GM18520 (cell line): ENCODE measurements around the gene NFATC4.

Experiments
- ATAC-seq: cut with Tn5 transposase; IDR thresholded peaks from one replicate; pipeline ENCODE4 v1.9.1; 2021; ENCODE audit not compliant: unreplicated experiment

Gene NFATC4

DNA sequence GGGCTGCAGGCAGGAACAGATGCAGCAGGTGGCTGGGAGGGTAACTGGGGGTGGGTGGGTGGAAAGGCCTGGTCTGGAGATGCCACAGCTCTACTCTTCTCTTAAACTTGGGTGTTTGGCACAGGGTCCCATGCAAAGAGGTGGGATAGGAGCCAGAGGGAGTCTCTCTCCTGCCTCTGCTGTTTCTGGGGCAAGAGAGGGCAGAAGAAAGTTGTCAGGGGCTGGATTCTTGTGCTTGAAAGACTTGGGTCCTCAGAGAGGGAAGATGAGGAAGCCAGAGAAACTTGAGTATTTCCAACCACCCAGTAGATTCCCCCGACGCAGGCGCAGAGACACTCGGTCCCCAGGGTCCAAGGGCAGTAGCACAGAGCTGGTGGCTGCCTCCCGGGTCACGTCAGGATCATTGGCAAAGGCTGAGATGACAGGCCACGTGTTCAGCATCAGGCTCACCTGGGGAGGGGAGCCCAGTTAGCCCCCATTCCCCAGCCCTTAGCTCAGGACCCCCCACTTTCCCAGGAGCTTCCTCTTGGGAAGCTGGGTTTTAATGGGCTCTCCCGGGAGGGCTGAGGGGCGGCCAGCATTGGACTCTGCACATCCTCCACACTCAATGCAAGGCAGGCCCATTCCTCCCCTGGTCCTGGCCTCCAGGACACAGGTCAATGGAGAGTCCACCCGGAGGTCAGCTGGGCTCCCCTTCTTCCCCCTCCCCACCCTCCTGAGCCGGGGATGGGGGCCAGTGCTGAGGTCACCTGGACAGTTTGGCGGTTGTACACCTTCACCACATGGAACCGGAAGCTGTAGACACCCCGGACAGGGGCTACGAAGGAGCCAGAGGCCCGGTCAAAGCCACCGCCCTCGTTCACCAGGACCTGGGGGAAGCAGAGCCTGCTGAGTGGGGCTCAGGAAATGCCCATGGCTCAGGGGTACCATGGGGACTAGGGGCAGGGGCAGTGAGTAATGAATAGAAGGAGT is 59.8 kb downstream of the NFATC4 start:
- ATAC-seq = no peak

DNA sequence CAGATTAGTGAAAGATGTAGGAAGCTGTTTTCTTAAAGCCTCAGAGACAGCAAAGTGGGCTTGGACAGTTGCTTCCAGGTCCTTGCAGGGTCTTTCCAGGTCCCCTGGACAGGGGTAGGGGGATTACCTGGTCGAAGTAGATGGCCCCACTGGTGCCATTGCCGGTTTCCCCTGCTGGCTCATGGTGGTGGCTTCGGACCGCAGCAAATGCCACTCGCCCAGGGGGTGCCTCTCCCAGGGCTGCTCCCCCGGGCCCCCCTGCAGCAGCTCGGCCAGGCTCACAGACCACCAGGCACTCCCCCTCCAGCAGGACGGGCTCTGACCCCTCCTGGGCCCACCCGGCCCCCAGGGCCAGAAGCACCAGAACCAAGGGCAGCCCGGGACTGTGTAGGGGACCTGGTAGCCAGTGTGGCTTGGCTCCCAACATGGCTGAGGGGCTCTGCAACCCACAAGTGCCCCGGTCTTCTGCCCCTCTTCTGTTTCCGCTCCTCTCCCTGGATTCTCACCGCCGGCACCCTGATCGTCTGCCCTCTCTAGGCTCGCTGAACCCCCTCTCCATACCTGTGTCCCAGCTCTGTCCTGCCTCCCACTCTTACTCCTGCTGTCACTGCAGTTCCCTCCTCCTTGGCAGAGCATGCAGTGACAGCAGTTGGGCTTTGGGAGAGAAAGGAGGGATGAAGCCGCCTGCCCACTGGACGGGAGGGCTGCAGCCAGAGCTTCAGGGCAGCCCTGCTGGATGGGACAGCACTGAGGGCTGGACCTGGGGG is 60.8 kb downstream of the NFATC4 start:
- ATAC-seq = no peak
